GM19193 (cell line): ENCODE measurements around the gene CTNNA3.

Experiments used
- POLR2A ChIP-seq: IDR thresholded peaks from 4 replicates; pipeline ENCODE4 v1.6.1; 2011; ENCODE audit not compliant: insufficient read depth, insufficient read length; ENCODE audit errors: extremely low read depth

Gene CTNNA3

GRCh38 chr10:67319976-67320375 lies 376.0 kb downstream of the CTNNA3 start:
- no peak for TF ChIP-seq POLR2A

DNA sequence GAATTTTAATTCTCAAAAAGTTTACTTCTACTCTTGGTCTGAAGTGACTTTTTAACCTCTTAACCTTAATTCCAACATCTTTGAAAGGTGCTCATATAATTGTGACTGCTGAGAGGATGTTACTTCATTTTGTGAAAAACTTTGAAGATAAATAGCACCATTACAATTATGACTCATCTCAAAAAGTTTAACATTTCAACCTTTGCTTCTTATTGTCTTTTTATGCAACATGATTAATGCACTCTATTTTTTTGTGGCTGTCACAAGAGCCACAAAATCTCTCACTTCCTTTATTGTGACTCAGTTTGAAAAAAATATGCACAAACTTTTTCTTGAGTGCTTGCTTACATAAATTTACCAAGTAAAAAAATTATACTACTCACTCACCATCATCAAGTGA lies 387.1 kb downstream of the CTNNA3 start:
- no peak for TF ChIP-seq POLR2A

DNA sequence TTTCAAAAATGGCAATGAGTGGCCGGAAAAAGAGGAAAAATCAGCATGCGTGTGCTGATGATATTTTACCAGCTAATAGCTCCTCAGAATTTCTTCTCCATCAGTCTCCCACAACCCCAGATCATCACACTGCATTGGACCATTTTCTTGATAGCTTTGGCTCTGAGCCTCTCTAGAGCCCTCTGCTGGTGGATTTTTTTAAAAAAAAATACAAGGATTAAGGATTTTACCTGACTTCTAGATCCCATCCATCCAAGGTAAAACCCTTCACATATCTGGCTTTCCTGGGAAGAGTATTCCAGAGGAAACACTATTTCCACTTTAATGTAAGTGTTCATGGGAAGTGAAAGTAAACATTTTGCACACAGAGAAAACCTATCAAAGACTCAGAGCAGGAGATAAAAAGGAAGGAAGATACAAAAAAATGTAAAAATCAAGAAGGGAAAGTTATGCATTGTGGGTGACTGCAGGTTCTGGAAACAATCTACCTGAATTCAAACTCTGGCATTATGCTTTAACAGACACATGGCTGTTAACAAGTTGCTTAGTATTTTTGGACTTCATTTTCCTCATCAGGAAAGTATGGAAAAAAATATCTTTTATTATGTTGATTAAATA lies 389.3 kb downstream of the CTNNA3 start:
- TF ChIP-seq POLR2A: no peak

- no peak for TF ChIP-seq POLR2A
These were observed 393.3 kb downstream of the CTNNA3 start for GRCh38 chr10:67302701-67303100.

- TF ChIP-seq POLR2A: no peak
These were observed 396.2 kb downstream of the CTNNA3 start for GRCh38 chr10:67299761-67300160.

GRCh38 chr10:67297637-67298181 lies 398.3 kb downstream of the CTNNA3 start:
- TF ChIP-seq POLR2A: no peak

GRCh38 chr10:67296926-67297325 lies 399.1 kb downstream of the CTNNA3 start:
- TF ChIP-seq POLR2A: no peak

DNA sequence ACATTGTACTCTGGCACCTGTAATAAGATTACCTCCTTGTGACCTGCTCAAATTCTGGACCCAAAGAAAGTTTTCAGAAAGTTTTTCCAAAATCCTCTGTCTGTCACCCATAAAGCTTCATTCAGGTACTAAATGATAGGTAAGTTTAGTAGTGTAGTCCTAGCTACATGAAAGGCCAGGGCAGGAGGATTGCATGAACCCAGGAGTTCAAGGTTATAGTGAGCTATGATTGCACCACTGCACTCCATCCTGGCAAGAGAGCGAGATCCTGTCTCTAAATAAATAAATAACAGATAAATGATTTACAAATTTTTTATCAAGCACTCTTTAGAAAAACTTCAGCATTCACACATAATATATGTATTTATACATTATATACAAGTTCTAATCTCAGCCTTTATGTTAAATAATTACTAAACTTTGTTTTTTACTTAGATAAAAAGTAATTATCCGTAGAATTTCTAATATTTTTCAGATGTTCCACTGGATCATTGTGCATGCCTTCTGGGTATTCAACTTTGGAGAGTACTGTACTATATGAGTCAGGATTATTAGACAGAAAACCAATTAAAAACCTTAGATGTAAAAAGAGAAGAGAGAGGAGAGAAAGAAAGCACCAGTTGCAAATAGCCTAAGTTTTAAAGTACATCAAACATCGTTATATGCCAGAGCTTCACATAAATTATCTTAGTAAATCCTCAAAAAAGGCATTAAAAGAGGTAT lies 407.1 kb downstream of the CTNNA3 start:
- TF ChIP-seq POLR2A: no peak

GRCh38 chr10:67284589-67284988 lies 411.4 kb downstream of the CTNNA3 start:
- no peak for TF ChIP-seq POLR2A

DNA sequence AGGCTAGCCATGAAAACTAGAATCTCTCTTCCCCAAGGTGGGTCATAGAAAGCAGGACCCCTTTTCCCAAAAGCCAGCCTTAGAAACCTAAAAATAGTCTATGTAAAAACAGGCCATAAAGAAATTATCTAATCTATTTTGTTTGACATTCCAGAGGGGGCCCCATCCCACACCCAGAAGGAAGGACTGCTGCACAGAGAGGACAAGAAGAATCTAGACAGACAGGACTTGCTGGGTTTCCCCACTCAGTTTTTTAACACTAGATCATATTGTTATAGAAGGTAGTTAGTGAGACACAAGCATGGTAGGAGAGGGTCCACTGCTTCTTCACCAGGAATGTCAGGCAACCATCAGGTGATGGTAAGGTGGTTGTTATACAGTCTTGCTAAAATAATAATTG lies 413.1 kb downstream of the CTNNA3 start:
- no peak for TF ChIP-seq POLR2A

DNA sequence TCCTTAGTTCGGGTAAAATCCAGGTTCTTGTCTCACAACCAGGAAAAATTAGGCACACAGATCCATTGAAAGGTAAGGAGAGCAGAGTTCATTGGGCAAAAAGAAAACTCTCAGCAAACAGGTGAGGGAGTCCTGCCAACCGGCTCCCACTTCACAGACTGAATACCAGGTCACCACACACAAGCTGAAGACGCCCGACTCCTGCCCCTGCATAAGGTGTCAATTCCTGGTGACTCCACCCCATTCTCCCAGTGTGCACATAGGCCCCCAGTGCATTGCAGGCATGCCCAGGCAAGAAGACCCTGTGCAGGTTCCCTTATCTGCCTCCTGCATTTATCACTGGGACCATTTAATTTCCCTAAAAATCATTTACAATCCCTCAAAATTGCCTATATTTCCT lies 415.6 kb downstream of the CTNNA3 start:
- no peak for TF ChIP-seq POLR2A

- no peak for TF ChIP-seq POLR2A
These were observed 418.6 kb downstream of the CTNNA3 start for GRCh38 chr10:67277402-67277801.

- TF ChIP-seq POLR2A: no peak
These were observed 426.2 kb downstream of the CTNNA3 start for GRCh38 chr10:67269828-67270227.

DNA sequence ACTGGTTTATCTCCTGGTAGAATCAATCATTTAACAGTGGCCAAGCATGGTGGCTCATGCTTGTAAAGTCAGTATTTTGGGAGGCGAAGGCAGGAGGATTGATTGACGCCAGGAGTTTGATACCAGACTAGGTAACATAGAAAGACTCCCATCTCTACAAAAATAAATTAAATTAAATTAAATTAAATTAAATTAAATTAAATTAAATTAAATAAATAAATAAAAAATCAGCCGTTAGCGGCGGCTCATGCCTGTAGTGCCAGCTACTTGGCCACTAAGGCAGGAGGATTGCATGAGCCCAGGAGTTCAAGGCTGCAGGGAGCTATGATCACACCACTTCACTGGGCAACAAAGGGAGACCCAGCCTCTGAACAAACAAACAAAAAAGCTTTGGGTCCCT lies 427.8 kb downstream of the CTNNA3 start:
- TF ChIP-seq POLR2A: no peak

GRCh38 chr10:67262675-67263074 lies 433.3 kb downstream of the CTNNA3 start:
- TF ChIP-seq POLR2A: no peak

DNA sequence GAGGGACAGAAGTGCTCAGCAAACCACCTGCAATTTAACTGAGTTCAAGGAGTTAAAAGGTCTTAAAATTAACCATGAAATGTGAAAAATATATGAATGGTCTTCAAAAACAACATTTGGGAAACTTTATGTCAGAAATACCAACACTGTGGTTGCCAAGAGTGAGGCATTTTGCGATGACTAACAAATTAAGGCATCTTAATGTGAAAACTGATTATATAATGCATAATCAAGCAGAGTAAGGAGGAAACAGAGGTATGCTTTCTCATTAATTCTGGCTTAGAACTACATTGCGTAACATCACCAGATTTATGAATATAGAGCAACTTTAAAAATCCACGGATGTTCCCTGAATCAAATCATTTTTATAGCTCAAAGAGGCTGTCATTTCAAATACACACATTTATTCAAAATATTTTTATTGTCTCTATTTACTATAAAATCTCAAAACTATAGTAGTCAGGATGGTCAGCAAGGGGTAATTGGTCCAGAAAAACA lies 434.6 kb downstream of the CTNNA3 start:
- TF ChIP-seq POLR2A: no peak
